GM18951 (cell line): ENCODE data around the gene DDX24.

ENCODE experiments used
- POLR2A ChIP-seq: IDR thresholded peaks from 4 replicates; pipeline ENCODE4 v1.6.1; 2011; ENCODE audit warnings: mild to moderate bottlenecking; ENCODE audit not compliant: insufficient read length, insufficient read depth; ENCODE audit errors: extremely low read depth
- in situ Hi-C: fragments of 300-500 bp; cut with MboI; formaldehyde crosslinking; loops from one replicate; pipeline ENCODE4 v1.12.0; 2022; ENCODE audit warnings: low sequenced_read_pairs, mixed read lengths, inconsistent platforms; ENCODE audit not compliant: unreplicated experiment

The DDX24 gene

GRCh38 chr14:94054401-94054800, 26.6 kb downstream of the DDX24 start:
- no peak for TF ChIP-seq POLR2A
- in situ Hi-C loops: no loop called here

GRCh38 chr14:94052662-94053061, 28.3 kb downstream of the DDX24 start:
- no peak for TF ChIP-seq POLR2A
- in situ Hi-C loops: no loop called here

GRCh38 chr14:94052199-94052598, 28.8 kb downstream of the DDX24 start:
- in situ Hi-C loops: no loop called here
- TF ChIP-seq POLR2A: no peak

- in situ Hi-C loops: no loop called here
- TF ChIP-seq POLR2A: no peak
These were observed 29.2 kb downstream of the DDX24 start for GRCh38 chr14:94051779-94052178.

- in situ Hi-C loops: no loop called here
- TF ChIP-seq POLR2A: no peak
These were observed 29.9 kb downstream of the DDX24 start for GRCh38 chr14:94051115-94051514.

GRCh38 chr14:94050231-94050880, 30.6 kb downstream of the DDX24 start:
- in situ Hi-C loops: no loop called here

GRCh38 chr14:94049625-94050023, 31.4 kb downstream of the DDX24 start:
- in situ Hi-C loops: no loop called here
- no peak for TF ChIP-seq POLR2A

More at GRCh38 chr14:94050231-94050880, 30.6 kb downstream of the DDX24 start:
- no peak for TF ChIP-seq POLR2A

- in situ Hi-C loops: no loop called here
- no peak for TF ChIP-seq POLR2A
These were observed 32.0 kb downstream of the DDX24 start for GRCh38 chr14:94048691-94049624.

- in situ Hi-C loops: no loop called here
- TF ChIP-seq POLR2A: no peak
These were observed 33.4 kb downstream of the DDX24 start for GRCh38 chr14:94047581-94047980.

- in situ Hi-C loops: no loop called here
- TF ChIP-seq POLR2A: no peak
These were observed 34.2 kb downstream of the DDX24 start for GRCh38 chr14:94046696-94047250.

- TF ChIP-seq POLR2A: no peak
- in situ Hi-C loops: no loop called here
These were observed 35.2 kb downstream of the DDX24 start for GRCh38 chr14:94045563-94046345.

GRCh38 chr14:94045101-94045500, 35.9 kb downstream of the DDX24 start:
- in situ Hi-C loops: no loop called here
- no peak for TF ChIP-seq POLR2A

- TF ChIP-seq POLR2A: no peak
- in situ Hi-C loops: no loop called here
These were observed 36.4 kb downstream of the DDX24 start for GRCh38 chr14:94044476-94045091.
